CD14-positive monocyte (primary cell): Measurements from ENCODE around the gene EML6. TPM values are rescaled to one million over a fixed set of nuclear protein-coding genes. Genes with fewer than 3 reads are reported as not detected.

Source experiments
- DNase-seq, 3 donors: peaks; one replicate each; pipeline ENCODE4 v3.0.0-alpha.2; 2011 to 2022
- H2AFZ ChIP-seq: 2 replicates; pipeline ENCODE4 v1.6.0; 2012; ENCODE audit warnings: mild to moderate bottlenecking, low read depth, low read length, inconsistent platforms; ENCODE audit not compliant: insufficient read depth, poor library complexity, severe bottlenecking
- H3K27ac ChIP-seq, 2 donors: 1 replicate in 1 of 2; 2 replicates in 1 of 2; pipeline ENCODE4 v1.5.1; 2012 to 2013; ENCODE audit warnings: low read length in 2 of 2, control low read depth in 1 of 2, inconsistent platforms in 1 of 2, low read depth in 1 of 2, mild to moderate bottlenecking in 1 of 2
- H3K27me3 ChIP-seq, 2 donors: one replicate each; pipeline versions ENCODE4 v1.6.0 to v1.6.1; 2011 to 2013; ENCODE audit warnings: low read length in 2 of 2; ENCODE audit not compliant: control insufficient read depth in 2 of 2, insufficient read depth in 2 of 2
- H3K36me3 ChIP-seq, 2 donors: replicated peaks in 1 of 2; 1 replicate in 1 of 2; 2 replicates in 1 of 2; pipeline versions ENCODE4 v1.5.1 to v1.6.1; 2012 to 2013; ENCODE audit warnings: low read length in 2 of 2, control low read depth in 1 of 2, inconsistent platforms in 1 of 2, mild to moderate bottlenecking in 1 of 2; ENCODE audit not compliant: insufficient read depth in 2 of 2, control insufficient read depth in 1 of 2
- H3K4me1 ChIP-seq, 2 donors: 1 replicate in 1 of 2; 2 replicates in 1 of 2; pipeline versions ENCODE4 v1.5.1 to v1.6.1; 2012 to 2013; ENCODE audit warnings: low read length in 2 of 2, control low read depth in 1 of 2, inconsistent platforms in 1 of 2, mild to moderate bottlenecking in 1 of 2, moderate library complexity in 1 of 2; ENCODE audit not compliant: insufficient read depth in 2 of 2, control insufficient read depth in 1 of 2
- H3K4me2 ChIP-seq: replicated peaks from 2 replicates; pipeline ENCODE3; 2012; ENCODE audit warnings: low read length, moderate library complexity, mild to moderate bottlenecking; ENCODE audit not compliant: poor library complexity, severe bottlenecking; ENCODE audit errors: extremely low read depth
- H3K4me3 ChIP-seq, 3 experiments: fragments of 200-600 bp in 1 of 3; sonication (generic) in 1 of 3; replicated peaks in 1 of 3; 1 replicate in 2 of 3; 2 replicates in 1 of 3; pipeline ENCODE4 v1.5.1; 2011 to 2013; ENCODE audit warnings: low read length in 3 of 3, mild to moderate bottlenecking in 3 of 3, control low read depth in 2 of 3, low read depth in 2 of 3, inconsistent platforms in 1 of 3, moderate library complexity in 1 of 3
- H3K79me2 ChIP-seq: 2 replicates; pipeline ENCODE4 v1.6.0; 2012; ENCODE audit warnings: mild to moderate bottlenecking, control low read depth, inconsistent platforms, low read length, moderate library complexity; ENCODE audit not compliant: insufficient read depth
- H3K9ac ChIP-seq: 2 replicates; pipeline ENCODE4 v1.6.0; 2017; ENCODE audit warnings: low read length, mild to moderate bottlenecking; ENCODE audit not compliant: insufficient read depth, poor library complexity, severe bottlenecking
- H3K9me3 ChIP-seq, 2 donors: replicated peaks in 1 of 2; 1 replicate in 1 of 2; 2 replicates in 1 of 2; pipeline versions ENCODE4 v1.5.1 to v1.6.1; 2012 to 2013; ENCODE audit warnings: low read length in 2 of 2, control low read depth in 1 of 2; ENCODE audit not compliant: control insufficient read depth in 1 of 2, insufficient read depth in 1 of 2
- H4K20me1 ChIP-seq: 2 replicates; pipeline ENCODE4 v1.6.0; 2012; ENCODE audit warnings: mild to moderate bottlenecking, low read length, control low read depth, moderate library complexity; ENCODE audit not compliant: insufficient read depth
- H3K27ac Mint-ChIP-seq, 7 donors: one replicate each; pipeline ENCODE4 v1.8.0; 2020; ENCODE audit warnings: mild to moderate bottlenecking in 7 of 7, mixed read lengths in 7 of 7, moderate library complexity in 6 of 7, inconsistent platforms in 2 of 7
- H3K27me3 Mint-ChIP-seq, 3 donors: one replicate each; pipeline ENCODE4 v1.8.0; 2021 to 2022; ENCODE audit warnings: low read depth in 3 of 3, mild to moderate bottlenecking in 3 of 3, mixed read lengths in 3 of 3, moderate library complexity in 3 of 3, inconsistent platforms in 1 of 3
- H3K36me3 Mint-ChIP-seq, 2 donors: one replicate each; pipeline ENCODE4 v1.8.0; 2020; ENCODE audit warnings: mixed read lengths in 2 of 2, inconsistent platforms in 1 of 2, mild to moderate bottlenecking in 1 of 2
- H3K4me1 Mint-ChIP-seq: one replicate; pipeline ENCODE4 v1.8.0; 2020; ENCODE audit warnings: mild to moderate bottlenecking, mixed read lengths
- H3K4me3 Mint-ChIP-seq, 2 donors: one replicate each; pipeline ENCODE4 v1.8.0; 2020; ENCODE audit warnings: mild to moderate bottlenecking in 2 of 2, mixed read lengths in 2 of 2, moderate library complexity in 1 of 2
- H3K9me3 Mint-ChIP-seq, 7 donors: one replicate each; pipeline ENCODE4 v1.8.0; 2020 to 2022; ENCODE audit warnings: mixed read lengths in 7 of 7, mild to moderate bottlenecking in 6 of 7, moderate library complexity in 6 of 7, inconsistent platforms in 2 of 7
- CTCF ChIP-seq: fragments of 200-600 bp; IDR thresholded peaks from one replicate; pipeline ENCODE4 v1.8.0; 2022; ENCODE audit warnings: antibody characterized with exemption, mild to moderate bottlenecking
- WGBS: methylation state at CpG from one replicate; pipeline ENCODE4 v1.1.5; 2013; ENCODE audit warnings: missing lambda C conversion rate; ENCODE audit not compliant: insufficient coverage; 5-methylcytosine and 5-hydroxymethylcytosine counted together
- intact Hi-C, 2 donors: fragments of 100-400 bp; cut with micrococcal nuclease; formaldehyde crosslinking; loops; one replicate each; pipeline versions ENCODE4 v1.15.0 to v1.15.1; 2023
- polyA plus RNA-seq, 3 donors: library from polyadenylated mRNA; depleted of rRNA in 1 of 3; unstranded in 2 of 3; stranded (reverse) in 1 of 3; fragments of 300-500 nt in 2 of 3; fragments of >200 nt in 1 of 3; fragmentation: Illumina TruSeq in 2 of 3; gene quantifications; 1 replicate in 2 of 3; 2 replicates in 1 of 3; pipeline ENCODE4 v1.2.3, GENCODE V29; 2012 to 2021

The EML6 gene
- polyA plus RNA-seq, 3 donors = 0.79 TPM; not detected in 2

- H3K4me1 Mint-ChIP-seq = no peaks in the 10 kb centered on the region
- Histone ChIP-seq H2AFZ (no peak overlapping the region), H3K4me3 (no peak overlapping the region), H3K4me2 (no peak overlapping the region), H3K36me3 (no peaks in the 10 kb centered on the region), H3K27ac (no peak overlapping the region), H3K9me3 (no peaks in the 10 kb centered on the region), H3K27me3 (no peaks in the 10 kb centered on the region), H3K4me1 (no peaks in the 10 kb centered on the region), H3K9ac (no peak overlapping the region), H3K79me2 (no peaks in the 10 kb centered on the region), H4K20me1 (no peaks in the 10 kb centered on the region)
- intact Hi-C loops = no loop called here
- H3K4me3 Mint-ChIP-seq = no peak overlapping the region
- no peak overlapping the region for H3K27ac Mint-ChIP-seq
- WGBS = 94% methylated on average over 2 of the region's 8 CpGs
- H3K36me3 Mint-ChIP-seq = no peaks in the 10 kb centered on the region
- H3K27me3 Mint-ChIP-seq = peaks cover 0 to 1% (median 0%) of the 10 kb centered on the region in 3 donors
- no peak for TF ChIP-seq CTCF
- no peak for DNase-seq
- peaks cover 0 to 7% (median 3%) of the 10 kb centered on the region in 7 donors for H3K9me3 Mint-ChIP-seq
Observed at GRCh38 chr2:54916637-54917036, 193.2 kb downstream of the EML6 start.

GRCh38 chr2:54918647-54919280 is 195.3 kb downstream of the EML6 start:
- WGBS = 94% methylated on average over 3 of the region's 7 CpGs
- H3K27ac Mint-ChIP-seq = no peak overlapping the region
- H3K4me2 ChIP-seq = no peak overlapping the region
- no peak for TF ChIP-seq CTCF
- H3K36me3 Mint-ChIP-seq = no peaks in the 10 kb centered on the region
- no peaks in the 10 kb centered on the region for H3K4me1 ChIP-seq
- H3K27ac ChIP-seq = no peak overlapping the region
- H3K79me2 ChIP-seq = no peaks in the 10 kb centered on the region
- H2AFZ ChIP-seq = no peak overlapping the region
- no peaks in the 10 kb centered on the region for H3K27me3 Mint-ChIP-seq
- no peaks in the 10 kb centered on the region for H3K27me3 ChIP-seq
- no peaks in the 10 kb centered on the region for H3K4me1 Mint-ChIP-seq
- no peaks in the 10 kb centered on the region for H3K36me3 ChIP-seq
- no peaks in the 10 kb centered on the region for H3K9me3 ChIP-seq
- H4K20me1 ChIP-seq = no peaks in the 10 kb centered on the region
- no peak for DNase-seq
- H3K4me3 Mint-ChIP-seq = no peak overlapping the region
- no peak overlapping the region for H3K4me3 ChIP-seq
- H3K9me3 Mint-ChIP-seq = peaks cover 0 to 7% (median 4%) of the 10 kb centered on the region in 7 donors
- intact Hi-C loops = no loop called here
- no peak overlapping the region for H3K9ac ChIP-seq
